Germinal center (tissue), 1 donor: ENCODE data around the gene GPC6.

Experiments used
- DNase-seq: peaks from one replicate; pipeline ENCODE4 v3.0.0; 2012; ENCODE audit warnings: mixed read lengths, low spot score

Gene GPC6

GRCh38 chr13:94303644-94304174, 1077.1 kb downstream of the GPC6 start:
- no peak for DNase-seq

GRCh38 chr13:94305033-94305432, 1078.4 kb downstream of the GPC6 start:
- DNase-seq, result no peak

- DNase-seq, result no peak
These were observed 1078.9 kb downstream of the GPC6 start for GRCh38 chr13:94305463-94305862.

GRCh38 chr13:94305934-94306333, 1079.3 kb downstream of the GPC6 start:
- DNase-seq, result no peak

DNA sequence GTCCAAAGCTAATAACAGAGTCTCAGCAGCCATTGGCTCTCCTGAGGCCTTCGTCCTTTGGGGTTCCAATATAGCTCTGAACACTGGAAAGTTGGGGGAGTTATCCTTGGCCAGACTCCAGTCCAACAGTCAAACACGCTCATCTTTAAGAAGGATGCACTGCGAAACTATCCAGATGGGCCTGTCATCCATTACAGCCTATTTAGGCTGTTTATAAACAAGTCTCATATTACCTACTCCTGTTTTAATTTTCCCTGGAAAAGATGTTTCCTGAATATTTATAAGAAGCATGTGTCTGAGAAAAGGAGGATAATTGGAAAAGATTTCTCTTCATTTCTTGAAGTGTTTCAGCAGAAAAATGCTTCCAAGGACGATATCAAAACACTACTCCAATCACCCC, 1082.2 kb downstream of the GPC6 start:
- no peak for DNase-seq

- no peak for DNase-seq
These were observed 1083.0 kb downstream of the GPC6 start for GRCh38 chr13:94309576-94309975.

GRCh38 chr13:94309997-94310855, 1083.6 kb downstream of the GPC6 start:
- DNase-seq, result no peak

- DNase-seq, result no peak
These were observed 1085.3 kb downstream of the GPC6 start for GRCh38 chr13:94311893-94312292.

GRCh38 chr13:94312511-94313216, 1086.1 kb downstream of the GPC6 start:
- no peak for DNase-seq

- no peak for DNase-seq
These were observed 1086.8 kb downstream of the GPC6 start for GRCh38 chr13:94313321-94313910.

GRCh38 chr13:94313926-94314325, 1087.3 kb downstream of the GPC6 start:
- no peak for DNase-seq

DNA sequence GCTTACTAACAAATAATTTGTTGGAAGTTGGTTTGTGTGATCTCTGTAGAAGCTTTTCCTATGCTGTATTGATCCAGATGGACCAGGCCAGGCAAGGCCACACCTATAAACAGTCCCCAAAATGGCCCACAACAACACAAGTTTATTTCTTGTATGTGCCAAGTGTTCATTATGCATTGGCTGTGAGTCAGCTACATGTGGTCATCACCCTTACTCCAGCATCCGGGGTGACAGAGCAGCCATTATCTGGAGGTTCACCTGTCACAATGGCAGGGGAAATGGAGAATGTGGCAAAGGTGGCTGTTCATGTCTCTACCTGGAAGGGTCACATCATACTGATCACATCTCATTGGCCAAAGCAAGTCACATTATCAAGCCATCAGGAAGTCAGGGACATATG, 1088.6 kb downstream of the GPC6 start:
- no peak for DNase-seq

GRCh38 chr13:94317063-94317491, 1090.5 kb downstream of the GPC6 start:
- no peak for DNase-seq

- DNase-seq, result no peak
These were observed 1091.8 kb downstream of the GPC6 start for GRCh38 chr13:94318418-94318817.

DNA sequence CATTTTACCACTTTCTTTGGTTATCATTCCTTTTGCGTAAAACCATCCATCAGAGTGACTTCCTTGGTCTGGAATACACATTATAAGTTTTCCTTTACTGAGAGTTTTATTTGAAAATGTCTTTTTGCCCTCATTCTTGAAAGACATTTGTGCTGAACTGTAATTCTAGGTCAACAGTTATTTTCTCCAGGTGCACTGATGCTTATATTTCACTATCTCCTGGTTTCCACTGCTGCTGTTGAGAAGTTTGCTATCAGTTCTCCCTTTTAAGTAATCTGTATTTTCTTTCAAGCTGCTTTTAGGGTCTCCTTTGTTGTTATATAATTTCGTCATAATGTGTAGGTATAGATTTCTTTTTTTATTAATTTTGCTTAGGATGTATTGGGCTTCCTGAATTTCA, 1092.9 kb downstream of the GPC6 start:
- no peak for DNase-seq

- DNase-seq, result no peak
These were observed 1096.5 kb downstream of the GPC6 start for GRCh38 chr13:94322925-94323763.

- DNase-seq, result peak; percentile 6
These were observed 1097.5 kb downstream of the GPC6 start for GRCh38 chr13:94323764-94324758.

GRCh38 chr13:94324767-94325540, 1098.3 kb downstream of the GPC6 start:
- DNase-seq, result no peak

- DNase-seq, result no peak
These were observed 1099.0 kb downstream of the GPC6 start for GRCh38 chr13:94325650-94326049.

DNA sequence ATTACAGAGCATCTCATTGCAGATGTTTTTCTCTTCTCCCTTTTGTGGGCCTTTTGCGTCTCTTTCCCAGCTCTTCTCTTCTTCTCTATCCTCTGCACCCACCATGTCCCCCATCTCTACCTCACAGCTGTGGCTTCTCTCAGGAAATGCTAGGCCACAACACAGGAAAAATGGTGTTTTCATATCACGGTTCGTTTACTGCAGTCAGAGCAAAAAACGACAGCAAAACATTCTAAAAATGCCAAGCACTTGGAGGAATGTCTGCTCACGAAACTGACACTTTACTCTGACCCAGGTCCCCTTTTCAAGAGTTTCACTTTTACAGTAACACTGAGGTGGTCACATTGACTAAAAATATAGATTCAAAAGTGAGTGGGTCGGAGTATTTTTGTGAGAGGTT, 1100.7 kb downstream of the GPC6 start:
- DNase-seq, result peak; percentile 12
